A673 (cell line): ENCODE results near the gene CWF19L1. TPM values are rescaled to one million over a fixed set of nuclear protein-coding genes. Genes with fewer than 3 reads are reported as not detected.
A peak's percentile ranks its signal among the peaks of the same experiment; 100 is the strongest.
"Not testable (repeated sequence)": the region's sequence is repeated elsewhere in the genome, so short reads cannot be mapped to it uniquely, and the experiment has no call there.

ENCODE experiments used
- BruUV-seq: library from RNA; stranded (reverse); fragments of 400-500 nt; replicated peaks from 2 replicates; lab custom pipeline; 2021; lab: Mats Ljungman, UMichigan
- CTCF ChIA-PET: fragments of 300-600 bp; sonication (Branson Sonifier 250); formaldehyde crosslinking; loops from one replicate; lab custom pipeline; 2022; ENCODE audit warnings: antibody characterized with exemption; lab: Charles Lee
- POLR2A ChIA-PET: fragments of 300-600 bp; sonication (Branson Sonifier 250); formaldehyde crosslinking; loops from one replicate; lab custom pipeline; 2022; ENCODE audit warnings: antibody characterized with exemption; ENCODE audit not compliant: low non-redundant PET; lab: Charles Lee
- DNase-seq: peaks from one replicate; pipeline ENCODE4 v3.0.0-alpha.2; 2015; ENCODE audit warnings: low spot score
- H3K27ac ChIP-seq: fragments of 200-600 bp; sonication (generic); 2 replicates; pipeline ENCODE4 v1.5.1; 2016; ENCODE audit warnings: mixed run types, low read depth, mild to moderate bottlenecking, mixed read lengths, antibody characterized with exemption, low read length; ENCODE audit not compliant: poor library complexity, severe bottlenecking
- H3K27me3 ChIP-seq: fragments of 200-600 bp; sonication (generic); replicated peaks from 2 replicates; pipeline ENCODE4 v1.6.1; 2017; ENCODE audit warnings: mixed run types, low read depth, mild to moderate bottlenecking, mixed read lengths, antibody characterized with exemption, low read length; ENCODE audit not compliant: insufficient read depth, poor library complexity
- H3K36me3 ChIP-seq: fragments of 200-600 bp; sonication (generic); 2 replicates; pipeline ENCODE4 v1.6.1; 2016; ENCODE audit warnings: mixed run types, mild to moderate bottlenecking, mixed read lengths, antibody characterized with exemption, low read length; ENCODE audit not compliant: insufficient read depth, poor library complexity, severe bottlenecking
- H3K4me1 ChIP-seq: fragments of 200-600 bp; sonication (generic); 2 replicates; pipeline ENCODE4 v1.6.1; 2017; ENCODE audit warnings: mixed run types, mild to moderate bottlenecking, mixed read lengths, antibody characterized with exemption, low read length; ENCODE audit not compliant: insufficient read depth, poor library complexity, severe bottlenecking
- H3K4me3 ChIP-seq: fragments of 200-600 bp; sonication (generic); 2 replicates; pipeline ENCODE4 v1.5.1; 2016; ENCODE audit warnings: low read depth, mixed run types, mild to moderate bottlenecking, mixed read lengths, low read length; ENCODE audit not compliant: poor library complexity, severe bottlenecking
- H3K9me3 ChIP-seq: fragments of 200-600 bp; sonication (generic); 2 replicates; pipeline ENCODE4 v1.6.1; 2016; ENCODE audit warnings: mixed run types, low read depth, mild to moderate bottlenecking, mixed read lengths, antibody characterized with exemption, low read length; ENCODE audit not compliant: poor library complexity, severe bottlenecking
- EZH2 ChIP-seq: fragments of 200-600 bp; sonication (generic); IDR thresholded peaks from 2 replicates; pipeline ENCODE4 v1.6.1; 2017; ENCODE audit warnings: borderline replicate concordance, low read depth, mild to moderate bottlenecking, mixed read lengths, antibody characterized with exemption, low read length; ENCODE audit not compliant: poor library complexity, severe bottlenecking
- intact Hi-C: fragments of 100-400 bp; cut with micrococcal nuclease; formaldehyde crosslinking; loops from one replicate; pipeline ENCODE4 v1.10.0; 2022; ENCODE audit not compliant: unreplicated experiment
- total RNA-seq: library from RNA; stranded (reverse); gene quantifications from 2 replicates; pipeline ENCODE4 v1.2.3, GENCODE V29; 2021
- TF ChIP-seq, protein P1 (sequence below): fragments of 300-800, 200-600 bp; sonication (generic); conservative IDR thresholded peaks from 2 replicates; pipeline ENCODE4 v1.5.1; 2017; ENCODE audit warnings: low read depth, mild to moderate bottlenecking, antibody characterized with exemption, low read length, moderate library complexity, mixed read lengths

Gene CWF19L1
- total RNA-seq, 1 experiment from 2014 or later: 39.8 TPM

DNA sequence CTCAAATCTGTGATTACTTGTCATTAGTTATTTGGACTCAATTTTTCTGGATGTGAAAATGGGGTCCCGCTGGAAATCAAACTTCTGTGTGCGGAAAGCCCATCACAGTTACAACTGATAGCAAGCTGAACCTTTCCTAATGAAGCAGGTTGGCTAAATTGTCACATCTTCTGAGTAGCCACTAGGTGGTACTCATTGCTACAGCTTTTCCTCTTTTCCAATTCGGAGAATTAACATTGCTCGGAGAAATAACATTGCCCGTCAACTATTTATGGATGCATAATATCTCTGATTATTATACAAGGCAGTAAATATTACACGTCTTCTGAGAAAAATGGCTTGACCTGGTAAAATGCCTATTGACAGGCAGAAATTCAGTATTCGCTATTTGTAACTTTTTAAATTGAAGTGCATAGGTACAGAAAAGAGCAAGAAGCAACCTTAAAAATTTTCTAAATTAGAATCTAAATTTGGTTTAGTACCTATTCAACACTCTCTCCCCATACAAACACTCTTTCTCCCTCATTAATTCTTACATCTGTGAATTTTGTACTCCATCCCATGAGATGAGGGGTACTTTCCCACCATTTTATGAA lies 36.4 kb upstream of the CWF19L1 start:
- no peaks in the 10 kb centered on the region for H3K36me3 ChIP-seq
- intact Hi-C loops: loop anchor here (2.0 to 10.0 kb wide), 2 partner anchors 129 to 201 kb away; no protein-coding TSS in a partner anchor
- H3K9me3 ChIP-seq: no peaks in the 10 kb centered on the region
- H3K27ac ChIP-seq: no peak overlapping the region
- H3K4me1 ChIP-seq: no peaks in the 10 kb centered on the region
- POLR2A ChIA-PET: no interaction called here
- DNase-seq: peak; percentile 48
- CTCF ChIA-PET: interaction anchor here (0.7 kb wide), 1 partner anchor 205 kb away, joined by 7 read pairs; no protein-coding TSS in a partner anchor
- no TSS peak for BruUV-seq
- H3K27me3 ChIP-seq: no peaks in the 10 kb centered on the region
- TF ChIP-seq, protein P1, sequence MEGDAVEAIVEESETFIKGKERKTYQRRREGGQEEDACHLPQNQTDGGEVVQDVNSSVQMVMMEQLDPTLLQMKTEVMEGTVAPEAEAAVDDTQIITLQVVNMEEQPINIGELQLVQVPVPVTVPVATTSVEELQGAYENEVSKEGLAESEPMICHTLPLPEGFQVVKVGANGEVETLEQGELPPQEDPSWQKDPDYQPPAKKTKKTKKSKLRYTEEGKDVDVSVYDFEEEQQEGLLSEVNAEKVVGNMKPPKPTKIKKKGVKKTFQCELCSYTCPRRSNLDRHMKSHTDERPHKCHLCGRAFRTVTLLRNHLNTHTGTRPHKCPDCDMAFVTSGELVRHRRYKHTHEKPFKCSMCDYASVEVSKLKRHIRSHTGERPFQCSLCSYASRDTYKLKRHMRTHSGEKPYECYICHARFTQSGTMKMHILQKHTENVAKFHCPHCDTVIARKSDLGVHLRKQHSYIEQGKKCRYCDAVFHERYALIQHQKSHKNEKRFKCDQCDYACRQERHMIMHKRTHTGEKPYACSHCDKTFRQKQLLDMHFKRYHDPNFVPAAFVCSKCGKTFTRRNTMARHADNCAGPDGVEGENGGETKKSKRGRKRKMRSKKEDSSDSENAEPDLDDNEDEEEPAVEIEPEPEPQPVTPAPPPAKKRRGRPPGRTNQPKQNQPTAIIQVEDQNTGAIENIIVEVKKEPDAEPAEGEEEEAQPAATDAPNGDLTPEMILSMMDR: peak; percentile 76
- no peak for TF ChIP-seq EZH2
- no peak overlapping the region for H3K4me3 ChIP-seq

DNA sequence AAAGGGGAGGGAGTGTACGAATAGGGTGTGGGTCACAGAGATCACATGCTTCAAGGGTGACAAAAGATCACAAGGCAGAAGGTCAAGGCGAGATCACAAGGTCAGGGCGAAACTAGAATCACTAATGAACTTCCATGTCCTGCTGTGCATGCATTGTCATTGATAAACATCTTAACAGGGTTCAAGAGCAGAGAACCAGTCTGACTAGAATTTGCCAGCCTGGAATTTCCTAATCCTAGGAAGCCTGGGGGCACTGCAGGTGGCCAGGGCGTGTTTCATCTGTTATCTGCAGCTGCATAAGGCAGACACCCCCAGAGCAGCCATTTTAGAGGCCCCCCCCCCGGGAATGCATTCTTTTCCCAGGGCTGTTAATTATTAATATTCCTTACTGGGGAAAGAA lies 33.7 kb upstream of the CWF19L1 start:
- CTCF ChIA-PET, H3K4me1 ChIP-seq, H3K9me3 ChIP-seq, H3K27ac ChIP-seq, DNase-seq, H3K4me3 ChIP-seq, BruUV-seq, POLR2A ChIA-PET, H3K27me3 ChIP-seq, H3K36me3 ChIP-seq: not testable (repeated sequence)
- intact Hi-C loops: loop anchor here (10.0 kb wide), 1 partner anchor 204 kb away; no protein-coding TSS in a partner anchor

DNA sequence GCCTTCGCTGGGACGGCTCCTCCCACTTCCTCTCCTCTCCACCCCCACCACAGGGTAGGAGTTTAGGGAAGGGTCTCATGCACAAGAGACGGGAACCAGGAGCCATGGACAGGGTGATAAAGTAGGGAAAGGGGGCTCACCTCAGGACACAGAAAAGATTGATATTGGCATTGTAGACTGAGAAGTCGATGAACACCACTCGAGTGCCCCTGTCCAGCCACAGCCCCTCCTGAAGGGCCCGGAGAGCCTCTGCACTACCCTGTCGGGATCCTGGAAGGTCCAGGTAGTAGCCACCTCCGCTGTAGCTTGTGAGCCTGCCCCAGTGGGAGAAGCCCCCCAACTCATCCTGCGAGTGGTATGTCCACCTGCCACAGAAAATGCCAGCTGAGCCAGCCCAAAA lies 29.8 kb upstream of the CWF19L1 start:
- POLR2A ChIA-PET: no interaction called here
- Histone ChIP-seq H3K36me3 (no peaks in the 10 kb centered on the region), H3K9me3 (no peaks in the 10 kb centered on the region), H3K4me3 (no peak overlapping the region), H3K4me1 (no peaks in the 10 kb centered on the region), H3K27ac (no peak overlapping the region), H3K27me3 (no peaks in the 10 kb centered on the region)
- TF ChIP-seq, protein P1: no peak
- TF ChIP-seq EZH2: no peak
- BruUV-seq: no TSS peak
- DNase-seq: no peak
- intact Hi-C loops: no loop called here
- CTCF ChIA-PET: no interaction called here

DNA sequence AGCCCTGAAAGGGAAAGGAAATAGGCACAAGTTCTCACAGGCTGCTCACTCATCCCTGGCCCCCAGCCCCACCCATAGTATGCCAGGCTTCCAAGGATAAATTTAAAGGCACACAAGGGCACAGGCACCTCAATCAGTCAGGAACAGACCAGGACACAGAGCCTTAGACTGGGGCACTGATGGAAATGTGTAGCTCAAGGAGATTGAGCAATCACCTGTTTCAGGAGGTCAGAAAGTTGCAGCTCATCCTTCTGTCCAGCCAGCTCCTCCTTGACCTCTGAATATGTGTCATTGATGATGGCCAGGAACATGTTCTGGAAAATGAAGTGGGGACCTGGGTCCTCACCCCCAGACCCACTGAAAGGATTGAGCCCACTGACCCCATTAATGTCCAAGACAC lies 25.6 kb upstream of the CWF19L1 start:
- Histone ChIP-seq H3K4me1 (no peaks in the 10 kb centered on the region), H3K4me3 (no peak overlapping the region), H3K36me3 (no peaks in the 10 kb centered on the region), H3K27ac (no peak overlapping the region), H3K9me3 (no peaks in the 10 kb centered on the region), H3K27me3 (no peaks in the 10 kb centered on the region)
- intact Hi-C loops: no loop called here
- ChIA-PET POLR2A (no interaction called here), CTCF (no interaction called here)
- DNase-seq: no peak
- TF ChIP-seq, protein P1: no peak
- no peak for TF ChIP-seq EZH2
- BruUV-seq: no TSS peak

DNA sequence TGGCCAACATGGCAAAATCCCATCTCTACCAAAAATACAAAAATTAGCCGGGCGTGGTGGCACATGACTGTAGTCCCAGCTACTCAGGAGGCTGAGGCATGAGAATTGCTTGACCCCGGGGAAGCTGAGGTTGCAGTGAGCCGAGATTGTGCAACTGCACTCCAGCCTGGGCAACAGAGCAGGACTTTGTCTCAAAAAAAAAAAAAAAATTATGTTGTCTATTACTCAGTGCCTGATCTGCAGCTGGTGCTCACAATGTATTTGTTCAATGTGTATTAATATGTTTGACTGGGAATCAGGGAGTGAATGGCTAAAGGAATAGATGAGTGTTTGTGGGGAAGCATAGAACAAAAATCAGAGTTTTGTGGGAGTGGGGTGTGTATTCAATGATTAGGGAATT lies 24.9 kb upstream of the CWF19L1 start:
- BruUV-seq, intact Hi-C loops, H3K4me1 ChIP-seq, H3K9me3 ChIP-seq, H3K27ac ChIP-seq, DNase-seq, CTCF ChIA-PET, H3K27me3 ChIP-seq, H3K36me3 ChIP-seq, POLR2A ChIA-PET, H3K4me3 ChIP-seq: not testable (repeated sequence)
